ENCODE data around the gene ESRRB.

DNA sequence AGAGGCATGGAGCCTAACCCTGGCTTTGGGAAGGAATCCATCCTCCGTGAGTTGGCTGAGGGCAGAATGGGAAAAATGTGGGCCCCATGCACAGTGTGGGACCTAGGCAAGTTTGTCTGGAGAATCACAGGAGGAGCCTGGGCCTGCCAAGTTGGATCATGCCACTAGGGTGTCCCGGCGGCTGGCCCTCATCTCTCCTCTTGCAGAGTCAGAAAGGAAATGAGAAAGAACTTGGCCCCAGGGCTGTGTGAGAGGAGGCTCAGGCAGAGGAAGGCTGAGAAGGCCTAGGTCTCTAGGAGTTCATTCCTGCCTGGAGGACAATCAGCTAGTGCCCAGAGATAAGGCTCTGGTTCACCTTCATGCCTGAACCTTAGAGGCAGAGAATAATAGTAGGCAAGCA lies 2.5 kb upstream of the ESRRB start:
- TF ChIP-seq POLR2A (IDR thresholded peaks at IDR 0.05), result no peak
- TF ChIP-seq, protein P1, sequence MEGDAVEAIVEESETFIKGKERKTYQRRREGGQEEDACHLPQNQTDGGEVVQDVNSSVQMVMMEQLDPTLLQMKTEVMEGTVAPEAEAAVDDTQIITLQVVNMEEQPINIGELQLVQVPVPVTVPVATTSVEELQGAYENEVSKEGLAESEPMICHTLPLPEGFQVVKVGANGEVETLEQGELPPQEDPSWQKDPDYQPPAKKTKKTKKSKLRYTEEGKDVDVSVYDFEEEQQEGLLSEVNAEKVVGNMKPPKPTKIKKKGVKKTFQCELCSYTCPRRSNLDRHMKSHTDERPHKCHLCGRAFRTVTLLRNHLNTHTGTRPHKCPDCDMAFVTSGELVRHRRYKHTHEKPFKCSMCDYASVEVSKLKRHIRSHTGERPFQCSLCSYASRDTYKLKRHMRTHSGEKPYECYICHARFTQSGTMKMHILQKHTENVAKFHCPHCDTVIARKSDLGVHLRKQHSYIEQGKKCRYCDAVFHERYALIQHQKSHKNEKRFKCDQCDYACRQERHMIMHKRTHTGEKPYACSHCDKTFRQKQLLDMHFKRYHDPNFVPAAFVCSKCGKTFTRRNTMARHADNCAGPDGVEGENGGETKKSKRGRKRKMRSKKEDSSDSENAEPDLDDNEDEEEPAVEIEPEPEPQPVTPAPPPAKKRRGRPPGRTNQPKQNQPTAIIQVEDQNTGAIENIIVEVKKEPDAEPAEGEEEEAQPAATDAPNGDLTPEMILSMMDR (IDR thresholded peaks at IDR 0.05), result no peak

Measured in heart left ventricle (tissue), 13 donors.